H1 (cell line): ENCODE data around the gene DUSP7. TPM values are rescaled to one million over a fixed set of nuclear protein-coding genes. Genes with fewer than 3 reads are reported as not detected.

Experiments used
- CTCF ChIA-PET: fragments of 300-600 bp; sonication (Branson Sonifier 250); formaldehyde crosslinking; loops from one replicate; lab custom pipeline; 2021; ENCODE audit not compliant: partially characterized antibody; lab: Charles Lee
- POLR2A ChIA-PET: fragments of 300-600 bp; sonication (Branson Sonifier 250); formaldehyde crosslinking; loops from one replicate; lab custom pipeline; 2021; ENCODE audit warnings: inconsistent platforms; ENCODE audit not compliant: partially characterized antibody; lab: Charles Lee
- DNase-seq, 2 experiments: peaks; one replicate each; pipeline versions ENCODE4 v3.0.0 to v3.0.0-alpha.2; 2010 to 2022; ENCODE audit warnings: low spot score in 2 of 2, low read depth in 1 of 2, mixed read lengths in 1 of 2
- FAIRE-seq: peaks from 2 replicates; lab custom pipeline; 2011; peaks lifted over from hg19 to GRCh38; lab: Jason Lieb, UNC
- H2AFZ ChIP-seq: 2 replicates; pipeline ENCODE4 v1.8.1; 2012; ENCODE audit warnings: low read length, inconsistent platforms
- H2AK5ac ChIP-seq: 2 replicates; pipeline ENCODE4 v1.6.1; 2013; ENCODE audit warnings: low read depth, low read length
- H2BK120ac ChIP-seq: replicated peaks from 2 replicates; pipeline ENCODE3; 2013; ENCODE audit warnings: low read depth, low read length, inconsistent platforms
- H2BK12ac ChIP-seq: 2 replicates; pipeline ENCODE4 v1.6.1; 2013; ENCODE audit warnings: low read depth, low read length
- H2BK15ac ChIP-seq: 2 replicates; pipeline ENCODE4 v1.6.1; 2013; ENCODE audit warnings: low read length
- H2BK20ac ChIP-seq: 2 replicates; pipeline ENCODE4 v1.6.1; 2013; ENCODE audit warnings: low read length
- H2BK5ac ChIP-seq: 2 replicates; pipeline ENCODE4 v1.6.1; 2013; ENCODE audit warnings: low read depth, low read length
- H3K14ac ChIP-seq: 2 replicates; pipeline ENCODE4 v1.6.1; 2013; ENCODE audit warnings: inconsistent platforms; ENCODE audit not compliant: insufficient read length
- H3K18ac ChIP-seq: 2 replicates; pipeline ENCODE4 v1.6.1; 2013; ENCODE audit warnings: low read length; ENCODE audit errors: extremely low read depth
- H3K23ac ChIP-seq: 2 replicates; pipeline ENCODE4 v1.6.1; 2013; ENCODE audit warnings: inconsistent platforms; ENCODE audit not compliant: insufficient read length
- H3K23me2 ChIP-seq: 2 replicates; pipeline ENCODE4 v1.6.1; 2013; ENCODE audit warnings: low read depth, low read length
- H3K27ac ChIP-seq: 2 replicates; pipeline ENCODE4 v1.6.1; 2011; ENCODE audit warnings: low read depth, low read length, inconsistent platforms
- H3K27me3 ChIP-seq, 4 experiments: replicated peaks in 1 of 4; 1 replicate in 1 of 4; 2 replicates in 3 of 4; pipeline versions ENCODE4 v1.6.1 to v1.8.1; 2011 to 2013; ENCODE audit warnings: low read length in 3 of 4, mild to moderate bottlenecking in 3 of 4, inconsistent platforms in 2 of 4, mixed read lengths in 2 of 4, moderate library complexity in 1 of 4; ENCODE audit not compliant: control insufficient read depth in 3 of 4, insufficient read depth in 3 of 4; ENCODE audit errors: extremely low read depth in 1 of 4
- H3K36me3 ChIP-seq, 4 experiments: 2 replicates each; pipeline versions ENCODE4 v1.6.1 to v1.8.1; 2011 to 2013; ENCODE audit warnings: mild to moderate bottlenecking in 4 of 4, low read length in 3 of 4, moderate library complexity in 2 of 4, control low read depth in 1 of 4, inconsistent platforms in 1 of 4; ENCODE audit not compliant: insufficient read depth in 4 of 4, control insufficient read depth in 2 of 4
- H3K4ac ChIP-seq: replicated peaks from 2 replicates; pipeline ENCODE3; 2013; ENCODE audit warnings: low read length, low read depth, mixed read lengths, inconsistent platforms; ENCODE audit not compliant: insufficient read length
- H3K4me1 ChIP-seq, 4 experiments: replicated peaks in 1 of 4; 1 replicate in 1 of 4; 2 replicates in 3 of 4; pipeline versions ENCODE4 v1.6.1 to v1.8.1; 2011 to 2013; ENCODE audit warnings: low read length in 3 of 4, inconsistent platforms in 2 of 4, mixed read lengths in 1 of 4; ENCODE audit not compliant: insufficient read depth in 4 of 4, control insufficient read depth in 3 of 4
- H3K4me2 ChIP-seq, 2 experiments: 2 replicates each; pipeline versions ENCODE4 v1.6.1 to v1.8.1; 2011 to 2013; ENCODE audit warnings: low read depth in 2 of 2, low read length in 2 of 2, control low read depth in 1 of 2, inconsistent platforms in 1 of 2, mild to moderate bottlenecking in 1 of 2; ENCODE audit not compliant: insufficient read depth in 1 of 2
- H3K4me3 ChIP-seq, 4 experiments: fragments of 200-600, 300-600 bp in 1 of 4; sonication (generic), shearing (Covaris generic), sonication (Bioruptor Twin) in 1 of 4; 2 replicates each; pipeline versions ENCODE4 v1.5.1 to v1.8.1; 2011 to 2016; ENCODE audit warnings: low read length in 4 of 4, low read depth in 3 of 4, control low read depth in 2 of 4, inconsistent platforms in 2 of 4, mild to moderate bottlenecking in 2 of 4, mixed read lengths in 1 of 4, moderate library complexity in 1 of 4; ENCODE audit not compliant: insufficient read depth in 2 of 4; ENCODE audit errors: extremely low read depth in 1 of 4
- H3K56ac ChIP-seq: replicated peaks from 2 replicates; pipeline ENCODE3; 2013; ENCODE audit warnings: low read depth, mild to moderate bottlenecking, mixed read lengths, low read length, inconsistent platforms; ENCODE audit not compliant: insufficient read length
- H3K79me1 ChIP-seq: 2 replicates; pipeline ENCODE4 v1.6.1; 2013; ENCODE audit warnings: low read depth, low read length, control low read depth
- H3K79me2 ChIP-seq, 2 experiments: 2 replicates each; pipeline versions ENCODE4 v1.6.1 to v1.8.1; 2012 to 2013; ENCODE audit warnings: low read length in 2 of 2, mild to moderate bottlenecking in 2 of 2, inconsistent platforms in 1 of 2; ENCODE audit not compliant: insufficient read depth in 2 of 2, control insufficient read depth in 1 of 2
- H3K9ac ChIP-seq, 4 experiments: replicated peaks in 1 of 4; 1 replicate in 1 of 4; 2 replicates in 3 of 4; pipeline versions ENCODE4 v1.6.1 to v1.8.1; 2011 to 2013; ENCODE audit warnings: low read depth in 3 of 4, low read length in 3 of 4, control low read depth in 2 of 4, mild to moderate bottlenecking in 2 of 4, moderate library complexity in 2 of 4, inconsistent platforms in 1 of 4; ENCODE audit errors: extremely low read depth in 1 of 4
- H3K9me3 ChIP-seq, 2 experiments: 2 replicates each; pipeline versions ENCODE4 v1.6.1 to v1.8.1; 2012 to 2013; ENCODE audit warnings: mild to moderate bottlenecking in 2 of 2, moderate library complexity in 2 of 2, control low read depth in 1 of 2, inconsistent platforms in 1 of 2, low read depth in 1 of 2, low read length in 1 of 2, mixed read lengths in 1 of 2; ENCODE audit not compliant: insufficient read depth in 2 of 2
- H4K20me1 ChIP-seq, 2 experiments: replicated peaks in 1 of 2; 2 replicates each; pipeline versions ENCODE3 to v1.8.1; 2011 to 2013; ENCODE audit warnings: inconsistent platforms in 2 of 2, low read length in 2 of 2, mild to moderate bottlenecking in 1 of 2; ENCODE audit not compliant: insufficient read depth in 2 of 2, control insufficient read depth in 1 of 2
- H4K5ac ChIP-seq: 2 replicates; pipeline ENCODE4 v1.6.1; 2013; ENCODE audit warnings: low read length, low read depth, mixed read lengths, inconsistent platforms; ENCODE audit not compliant: insufficient read length
- H4K8ac ChIP-seq: 2 replicates; pipeline ENCODE4 v1.8.0; 2013; ENCODE audit warnings: mild to moderate bottlenecking, moderate library complexity, low read length, inconsistent platforms; ENCODE audit not compliant: insufficient read depth; ENCODE audit errors: extremely low read depth
- H4K91ac ChIP-seq: replicated peaks from 2 replicates; pipeline ENCODE3; 2013; ENCODE audit warnings: low read length, mixed read lengths, inconsistent platforms; ENCODE audit not compliant: insufficient read length
- CBX5 ChIP-seq: fragments of 300-800, 300-1000 bp; sonication (generic); IDR thresholded peaks from 2 replicates; pipeline ENCODE4 v1.7.1; 2016; ENCODE audit warnings: antibody characterized with exemption, low read length, low read depth
- CHD2 ChIP-seq: IDR thresholded peaks from 2 replicates; pipeline ENCODE4 v1.6.1; 2012; ENCODE audit warnings: low read length, improper control_type of control experiment
- CREB1 ChIP-seq: IDR thresholded peaks from 2 replicates; pipeline ENCODE4 v1.6.1; 2012; ENCODE audit warnings: inconsistent platforms
- GABPA ChIP-seq: IDR thresholded peaks from 2 replicates; pipeline ENCODE4 v1.6.1; 2011; ENCODE audit warnings: mild to moderate bottlenecking, low read length, moderate library complexity, borderline replicate concordance; ENCODE audit not compliant: insufficient read depth
- GTF2F1 ChIP-seq: IDR thresholded peaks from 2 replicates; pipeline ENCODE4 v1.6.1; 2012; ENCODE audit warnings: low read depth, low read length, improper control_type of control experiment, borderline replicate concordance
- KDM4A ChIP-seq: IDR thresholded peaks from one replicate; pipeline ENCODE4 v1.7.1; 2012; ENCODE audit warnings: low read depth, mild to moderate bottlenecking, moderate library complexity, low read length, inconsistent platforms; ENCODE audit not compliant: severe bottlenecking
- PHF8 ChIP-seq: fragments of 200-600 bp; sonication (generic); conservative IDR thresholded peaks from 2 replicates; pipeline ENCODE4 v1.7.1; 2012; ENCODE audit warnings: low read depth, mild to moderate bottlenecking, inconsistent platforms, low read length, moderate library complexity
- POLR2A ChIP-seq, 2 experiments: IDR thresholded peaks; 1 replicate in 1 of 2; 2 replicates in 1 of 2; pipeline ENCODE4 v1.6.1; 2011; ENCODE audit warnings: low read depth in 2 of 2, low read length in 2 of 2, mild to moderate bottlenecking in 2 of 2; ENCODE audit errors: control extremely low read depth in 1 of 2
- POLR2AphosphoS5 ChIP-seq: IDR thresholded peaks from 2 replicates; pipeline ENCODE4 v1.6.1; 2011; ENCODE audit warnings: low read depth, low read length
- TBP ChIP-seq: IDR thresholded peaks from 2 replicates; pipeline ENCODE4 v1.6.1; 2011; ENCODE audit warnings: low read depth, low read length, improper control_type of control experiment
- WGBS, 2 experiments: shearing (Covaris generic) in 1 of 2; methylation state at CpG; one replicate each; pipeline versions ENCODE4 v1.1.6 to v1.1.7; 2013 to 2015; ENCODE audit warnings: low lambda C conversion rate in 2 of 2, mixed read lengths in 2 of 2, inconsistent platforms in 1 of 2, low coverage in 1 of 2, missing lambda C conversion rate in 1 of 2; ENCODE audit not compliant: insufficient replicate concordance in 2 of 2, insufficient coverage in 1 of 2, insufficient read length in 1 of 2; ENCODE audit errors: extremely low coverage in 1 of 2, missing lambda C conversion rate in 1 of 2; 5-methylcytosine and 5-hydroxymethylcytosine counted together
- polyA plus RNA-seq, 7 experiments: library from polyadenylated mRNA; depleted of rRNA in 3 of 7; stranded (reverse) in 5 of 7; unstranded in 2 of 7; fragments of >200 nt in 5 of 7; fragments of 200-250 nt in 2 of 7; gene quantifications; 1 replicate in 5 of 7; 2 replicates in 1 of 7; 4 replicates in 1 of 7; pipeline versions ENCODE4 v1.2.1 to v1.2.3, GENCODE V29; 2011 to 2013; ENCODE audit warnings: missing spikeins in 2 of 7, mixed read lengths in 2 of 7
- total RNA-seq: library from RNA; stranded (reverse); fragmentation: NEBNext Ultra II Directional; extraction: Animal tissue kit (Norgen Biotek cat#: 25700); gene quantifications from 2 replicates; pipeline ENCODE4 v1.2.1, GENCODE V29; 2021

The DUSP7 gene
- total and polyA plus RNA-seq, 2 of the 8 experiments (the other 6 are each of a cell fraction or from before 2014, with no cell fraction given) = 19.4 to 24.9 TPM

- no peak overlapping the region for H3K27ac ChIP-seq
- POLR2A ChIA-PET = no interaction called here
These were observed 22.2 kb downstream of the DUSP7 start for GRCh38 chr3:52034212-52034611.

More at GRCh38 chr3:52034212-52034611, 22.2 kb downstream of the DUSP7 start:
- H3K9me3 ChIP-seq = no peaks in the 10 kb centered on the region
- no peak overlapping the region for H2BK20ac ChIP-seq
- no peaks in the 10 kb centered on the region for H3K36me3 ChIP-seq
- no peak overlapping the region for H3K4me2 ChIP-seq
- no peaks in the 10 kb centered on the region for H3K79me1 ChIP-seq
- no peak overlapping the region for H2AFZ ChIP-seq
- H2BK5ac ChIP-seq = no peak overlapping the region
- H3K9ac ChIP-seq = no peak overlapping the region
- H3K56ac ChIP-seq = no peak overlapping the region
- H3K4me1 ChIP-seq = peaks cover 0 to 6% (median 1%) of the 10 kb centered on the region in 4 experiments; a peak in 2 of 7 replicates
- H3K79me2 ChIP-seq = no peaks in the 10 kb centered on the region
- CTCF ChIA-PET = interaction anchor here (4.4 to 7.5 kb wide), 2 partner anchors 19 to 21 kb away, joined by 55 to 58 read pairs; partner anchors contain the start of gene DUSP7
- no peak overlapping the region for H3K23ac ChIP-seq
- H3K4me3 ChIP-seq = no peak overlapping the region
- TF ChIP-seq POLR2AphosphoS5 (no peak), POLR2A (IDR thresholded peaks at IDR 0.05; ENCODE audit: control extremely low read depth in 1 of 2, low read depth in 2 of 2, low read length in 2 of 2) (no peak), CHD2 (no peak), KDM4A (no peak), PHF8 (no peak), GTF2F1 (no peak), TBP (no peak), GABPA (no peak), CBX5 (no peak), CREB1 (no peak)
- no peaks in the 10 kb centered on the region for H3K27me3 ChIP-seq
- no peak overlapping the region for H2AK5ac ChIP-seq
- WGBS, 2 experiments = 84% methylated on average over 5 of the region's 5 CpGs; no CpG with 5 or more reads in 1 of the 2 experiments
- no peak overlapping the region for H4K8ac ChIP-seq
- no peak overlapping the region for H3K4ac ChIP-seq
- H2BK15ac ChIP-seq = no peak overlapping the region
- no peak overlapping the region for H4K5ac ChIP-seq
- no peak overlapping the region for H3K18ac ChIP-seq
- H2BK120ac ChIP-seq = no peak overlapping the region
- no peak overlapping the region for H2BK12ac ChIP-seq
- no peak overlapping the region for H3K14ac ChIP-seq
- H4K20me1 ChIP-seq = no peaks in the 10 kb centered on the region
- no peaks in the 10 kb centered on the region for H3K23me2 ChIP-seq
- FAIRE-seq = no peak
- H4K91ac ChIP-seq = no peak overlapping the region
- no peak for DNase-seq
